Caco-2 (cell line): Measurements from ENCODE around the gene GPC1. TPM values are rescaled to one million over a fixed set of nuclear protein-coding genes. Genes with fewer than 3 reads are reported as not detected.

Experiments
- BruUV-seq: library from RNA; stranded (reverse); fragments of 400-500 nt; replicated peaks from 2 replicates; lab custom pipeline; 2021; lab: Mats Ljungman, UMichigan
- CTCF ChIA-PET: fragments of 300-600 bp; sonication (Branson Sonifier 250); formaldehyde crosslinking; loops from one replicate; lab custom pipeline; 2022; ENCODE audit warnings: antibody characterized with exemption; lab: Charles Lee
- POLR2A ChIA-PET: fragments of 300-600 bp; sonication (Branson Sonifier 250); formaldehyde crosslinking; loops from one replicate; lab custom pipeline; 2022; ENCODE audit warnings: antibody characterized with exemption; lab: Charles Lee
- DNase-seq, 2 experiments: peaks; one replicate each; pipeline versions ENCODE4 v3.0.0 to v3.0.0-alpha.2; 2020 to 2022
- H3K27me3 ChIP-seq: replicated peaks from 2 replicates; pipeline ENCODE4 v1.6.0; 2011; ENCODE audit warnings: low read length; ENCODE audit not compliant: control insufficient read depth, insufficient read depth
- H3K36me3 ChIP-seq: 2 replicates; pipeline ENCODE4 v1.5.1; 2011; ENCODE audit warnings: low read length; ENCODE audit not compliant: control insufficient read depth, insufficient read depth
- H3K4me1 ChIP-seq: fragments of 250-450 bp; sonication (Bioruptor Pico); 2 replicates; pipeline ENCODE4 v1.5.1; 2020; ENCODE audit warnings: mild to moderate bottlenecking
- H3K4me3 ChIP-seq: 2 replicates; pipeline ENCODE4 v1.5.1; 2011; ENCODE audit warnings: low read depth, mild to moderate bottlenecking, control low read depth, low read length
- H3K9me3 ChIP-seq: fragments of 250-450 bp; sonication (Bioruptor Pico); 2 replicates; pipeline ENCODE4 v1.5.1; 2020; ENCODE audit warnings: mild to moderate bottlenecking, moderate library complexity
- H3K27ac Mint-ChIP-seq: one replicate; pipeline ENCODE4 v1.8.0; 2022; ENCODE audit warnings: mixed read lengths; ENCODE audit not compliant: unreplicated experiment
- H3K27me3 Mint-ChIP-seq: one replicate; pipeline ENCODE4 v1.8.0; 2022; ENCODE audit warnings: mixed read lengths; ENCODE audit not compliant: insufficient read depth, unreplicated experiment
- H3K36me3 Mint-ChIP-seq: one replicate; pipeline ENCODE4 v1.8.0; 2022; ENCODE audit warnings: mild to moderate bottlenecking, mixed read lengths; ENCODE audit not compliant: insufficient read depth, unreplicated experiment
- H3K4me1 Mint-ChIP-seq: one replicate; pipeline ENCODE4 v1.8.0; 2022; ENCODE audit warnings: low read depth, mixed read lengths; ENCODE audit not compliant: unreplicated experiment
- H3K4me3 Mint-ChIP-seq: one replicate; pipeline ENCODE4 v1.8.0; 2022; ENCODE audit warnings: mild to moderate bottlenecking, moderate library complexity, mixed read lengths; ENCODE audit not compliant: unreplicated experiment
- H3K9me3 Mint-ChIP-seq: one replicate; pipeline ENCODE4 v1.8.0; 2022; ENCODE audit warnings: mixed read lengths; ENCODE audit not compliant: unreplicated experiment
- intact Hi-C: fragments of 100-400 bp; cut with micrococcal nuclease; formaldehyde crosslinking; loops from one replicate; pipeline ENCODE4 v1.10.0; 2022; ENCODE audit not compliant: unreplicated experiment
- total RNA-seq: library from RNA; stranded (reverse); gene quantifications from 2 replicates; pipeline ENCODE4 v1.2.3, GENCODE V29; 2022
- TF ChIP-seq, protein P1 (sequence below), 2 experiments: fragments of 200-600 bp in 1 of 2; IDR thresholded peaks; 1 replicate in 1 of 2; 2 replicates in 1 of 2; pipeline versions ENCODE4 v1.5.1 to v1.8.0; 2011 to 2022; ENCODE audit warnings: antibody characterized with exemption in 1 of 2, control low read depth in 1 of 2, inconsistent platforms in 1 of 2, low read depth in 1 of 2, low read length in 1 of 2, mild to moderate bottlenecking in 1 of 2, moderate library complexity in 1 of 2; ENCODE audit not compliant: insufficient read depth in 1 of 2, severe bottlenecking in 1 of 2, unreplicated experiment in 1 of 2

GPC1 gene
- total RNA-seq, 1 experiment from 2014 or later: 45.2 TPM

DNA sequence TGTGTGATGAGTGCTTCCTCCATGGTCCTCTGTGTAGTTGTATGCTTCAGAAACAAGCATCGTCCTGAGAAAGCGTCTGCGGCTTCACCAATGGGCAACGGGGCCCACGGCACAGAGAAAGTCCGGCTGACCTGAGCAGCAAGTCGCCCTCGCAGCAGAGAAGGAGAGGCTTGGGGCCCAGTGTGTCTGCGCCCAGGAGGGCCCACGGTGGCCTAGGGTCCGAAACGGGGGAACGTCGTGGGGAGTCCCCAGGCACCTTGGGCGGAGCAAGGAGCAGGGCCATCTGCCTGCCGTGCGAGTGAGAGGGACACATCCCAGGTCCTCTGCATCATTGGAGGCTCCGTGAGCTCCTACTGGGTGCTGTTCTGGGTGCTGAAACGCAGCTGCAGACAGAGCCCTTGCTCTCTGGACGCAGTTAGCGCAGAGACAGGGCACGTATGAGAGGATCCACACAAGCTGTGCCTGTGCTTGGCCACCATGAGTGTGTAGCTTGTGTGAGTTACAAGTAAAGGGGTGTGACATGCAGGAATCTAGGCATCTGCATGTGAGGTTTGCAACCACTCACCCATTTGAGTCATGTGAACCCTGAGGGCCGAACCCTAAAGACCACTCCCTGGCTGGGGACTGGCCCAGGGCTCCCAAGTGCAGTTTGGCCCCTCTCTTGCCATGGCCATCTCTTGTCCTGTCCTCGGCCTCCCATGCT, 10.6 kb downstream of the GPC1 start:
- H3K4me3 ChIP-seq: no peak overlapping the region
- CTCF ChIA-PET: no interaction called here
- intact Hi-C loops: no loop called here
- Mint-ChIP-seq H3K27me3 (no peaks in the 10 kb centered on the region), H3K36me3 (peaks cover 12% of the 10 kb centered on the region), H3K27ac (no peak overlapping the region), H3K9me3 (no peaks in the 10 kb centered on the region), H3K4me1 (no peaks in the 10 kb centered on the region), H3K4me3 (no peak overlapping the region)
- POLR2A ChIA-PET: no interaction called here
- no peaks in the 10 kb centered on the region for H3K4me1 ChIP-seq
- TF ChIP-seq, protein P1, sequence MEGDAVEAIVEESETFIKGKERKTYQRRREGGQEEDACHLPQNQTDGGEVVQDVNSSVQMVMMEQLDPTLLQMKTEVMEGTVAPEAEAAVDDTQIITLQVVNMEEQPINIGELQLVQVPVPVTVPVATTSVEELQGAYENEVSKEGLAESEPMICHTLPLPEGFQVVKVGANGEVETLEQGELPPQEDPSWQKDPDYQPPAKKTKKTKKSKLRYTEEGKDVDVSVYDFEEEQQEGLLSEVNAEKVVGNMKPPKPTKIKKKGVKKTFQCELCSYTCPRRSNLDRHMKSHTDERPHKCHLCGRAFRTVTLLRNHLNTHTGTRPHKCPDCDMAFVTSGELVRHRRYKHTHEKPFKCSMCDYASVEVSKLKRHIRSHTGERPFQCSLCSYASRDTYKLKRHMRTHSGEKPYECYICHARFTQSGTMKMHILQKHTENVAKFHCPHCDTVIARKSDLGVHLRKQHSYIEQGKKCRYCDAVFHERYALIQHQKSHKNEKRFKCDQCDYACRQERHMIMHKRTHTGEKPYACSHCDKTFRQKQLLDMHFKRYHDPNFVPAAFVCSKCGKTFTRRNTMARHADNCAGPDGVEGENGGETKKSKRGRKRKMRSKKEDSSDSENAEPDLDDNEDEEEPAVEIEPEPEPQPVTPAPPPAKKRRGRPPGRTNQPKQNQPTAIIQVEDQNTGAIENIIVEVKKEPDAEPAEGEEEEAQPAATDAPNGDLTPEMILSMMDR (IDR thresholded peaks at IDR 0.05; ENCODE audit: insufficient read depth in 1 of 2, low read depth in 1 of 2, low read length in 1 of 2, severe bottlenecking in 1 of 2, unreplicated experiment in 1 of 2): no peak
- no peaks in the 10 kb centered on the region for H3K27me3 ChIP-seq
- H3K9me3 ChIP-seq: no peaks in the 10 kb centered on the region
- BruUV-seq: no TSS peak
- DNase-seq: no peak
- H3K36me3 ChIP-seq: no peaks in the 10 kb centered on the region

DNA sequence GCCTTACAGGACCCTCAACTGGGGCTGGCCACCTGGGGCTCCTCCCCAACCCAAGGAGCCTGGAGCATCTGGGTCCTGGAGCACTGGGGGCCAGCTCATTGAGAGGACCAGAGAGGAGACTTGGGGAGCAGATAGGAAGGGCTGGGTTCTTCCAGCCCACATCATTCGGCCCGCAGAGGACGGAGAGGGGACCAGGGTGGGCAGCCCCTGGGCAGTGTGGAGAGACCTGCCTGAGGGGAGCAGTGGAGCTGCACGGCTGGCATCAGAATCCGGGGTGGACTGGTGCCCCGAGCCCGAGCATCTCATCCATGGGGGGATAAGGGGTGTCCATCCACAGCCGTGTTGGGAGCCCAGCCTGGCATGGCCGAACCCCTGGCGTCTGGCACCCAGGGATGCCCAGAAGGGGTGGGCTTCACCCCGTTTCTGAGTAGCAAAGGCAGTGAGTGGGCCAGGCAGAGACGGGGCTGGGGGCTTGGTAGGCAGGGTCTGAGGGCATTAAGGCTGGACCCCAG, 11.3 kb downstream of the GPC1 start:
- DNase-seq: no peak
- Mint-ChIP-seq H3K36me3 (peaks cover 12% of the 10 kb centered on the region), H3K9me3 (no peaks in the 10 kb centered on the region), H3K27me3 (no peaks in the 10 kb centered on the region), H3K4me3 (no peak overlapping the region), H3K27ac (no peak overlapping the region), H3K4me1 (no peaks in the 10 kb centered on the region)
- Histone ChIP-seq H3K36me3 (no peaks in the 10 kb centered on the region), H3K9me3 (no peaks in the 10 kb centered on the region), H3K4me1 (no peaks in the 10 kb centered on the region), H3K4me3 (no peak overlapping the region), H3K27me3 (no peaks in the 10 kb centered on the region)
- CTCF ChIA-PET: no interaction called here
- intact Hi-C loops: no loop called here
- BruUV-seq: no TSS peak
- TF ChIP-seq, protein P1 (IDR thresholded peaks at IDR 0.05; ENCODE audit: insufficient read depth in 1 of 2, low read depth in 1 of 2, low read length in 1 of 2, severe bottlenecking in 1 of 2, unreplicated experiment in 1 of 2): no peak
- POLR2A ChIA-PET: no interaction called here

DNA sequence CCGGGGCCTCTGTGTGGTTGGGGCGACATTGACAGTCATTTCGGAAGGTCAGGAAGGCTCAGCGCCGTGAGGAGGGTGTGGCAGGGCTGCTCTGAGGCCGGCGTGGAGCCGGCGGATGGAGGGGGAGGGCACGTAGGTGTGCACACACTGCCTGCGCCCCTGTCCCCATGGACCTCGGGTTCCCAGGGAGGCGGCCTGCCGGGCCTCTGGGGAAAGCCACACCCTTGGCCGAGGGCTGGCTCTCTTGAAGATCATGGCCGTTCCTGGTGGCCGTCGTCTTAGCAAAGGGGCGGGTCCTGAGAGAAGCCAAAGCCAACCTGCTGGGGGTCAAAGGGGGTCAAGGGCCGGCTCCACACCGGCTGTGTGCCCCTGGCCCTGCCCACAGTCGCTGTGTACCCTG, 11.9 kb downstream of the GPC1 start:
- no TSS peak for BruUV-seq
- no peak for DNase-seq
- Histone ChIP-seq H3K36me3 (no peaks in the 10 kb centered on the region), H3K27me3 (no peaks in the 10 kb centered on the region), H3K9me3 (no peaks in the 10 kb centered on the region), H3K4me3 (no peak overlapping the region), H3K4me1 (no peaks in the 10 kb centered on the region)
- intact Hi-C loops: no loop called here
- Mint-ChIP-seq H3K36me3 (peaks cover 18% of the 10 kb centered on the region), H3K9me3 (no peaks in the 10 kb centered on the region), H3K27ac (no peak overlapping the region), H3K27me3 (no peaks in the 10 kb centered on the region), H3K4me1 (no peaks in the 10 kb centered on the region), H3K4me3 (no peak overlapping the region)
- TF ChIP-seq, protein P1 (IDR thresholded peaks at IDR 0.05; ENCODE audit: insufficient read depth in 1 of 2, low read depth in 1 of 2, low read length in 1 of 2, severe bottlenecking in 1 of 2, unreplicated experiment in 1 of 2): no peak
- ChIA-PET POLR2A (no interaction called here), CTCF (no interaction called here)
